GM23338 (cell line): ENCODE measurements around the gene HCK.
"Not testable (repeated sequence)": the region's sequence is repeated elsewhere in the genome, so short reads cannot be mapped to it uniquely, and the experiment has no call there.

Experiments used
- CREB1 ChIP-seq: fragments of 250-450 bp; sonication (Bioruptor Pico); IDR thresholded peaks from 2 replicates; pipeline ENCODE4 v1.5.0; 2020; ENCODE audit warnings: low read depth, mild to moderate bottlenecking, moderate library complexity
- EZH2 ChIP-seq: fragments of 200-600 bp; sonication (generic); IDR thresholded peaks from one replicate; pipeline ENCODE4 v1.8.0; 2017; ENCODE audit warnings: antibody characterized with exemption, mild to moderate bottlenecking, low read depth; ENCODE audit not compliant: unreplicated experiment
- EZH2phosphoT487 ChIP-seq: fragments of 200-600 bp; sonication (generic); IDR thresholded peaks from one replicate; pipeline ENCODE4 v1.8.1; 2018; ENCODE audit warnings: antibody characterized with exemption; ENCODE audit not compliant: unreplicated experiment
- POLR2AphosphoS5 ChIP-seq: IDR thresholded peaks from 2 replicates; pipeline ENCODE4 v1.6.1; 2016; ENCODE audit warnings: antibody characterized with exemption, low read depth
- REST ChIP-seq: IDR thresholded peaks from one replicate; pipeline ENCODE4 v1.6.1; 2018; ENCODE audit warnings: antibody characterized with exemption; ENCODE audit not compliant: unreplicated experiment
- ZNF331 ChIP-seq: fragments of 250-450 bp; sonication (Bioruptor Pico); IDR thresholded peaks from 2 replicates; pipeline ENCODE4 v1.5.0; 2020; ENCODE audit warnings: low read depth, mild to moderate bottlenecking, moderate library complexity
- TF ChIP-seq, protein P1 (sequence below), 2 experiments: fragments of 200-600 bp in 1 of 2; sonication (generic) in 1 of 2; conservative IDR thresholded peaks; 2 replicates each; pipeline versions ENCODE4 v1.5.1 to v1.6.1; 2016 to 2017; ENCODE audit warnings: antibody characterized with exemption in 2 of 2, low read depth in 2 of 2, mild to moderate bottlenecking in 2 of 2, moderate library complexity in 1 of 2

DNA sequence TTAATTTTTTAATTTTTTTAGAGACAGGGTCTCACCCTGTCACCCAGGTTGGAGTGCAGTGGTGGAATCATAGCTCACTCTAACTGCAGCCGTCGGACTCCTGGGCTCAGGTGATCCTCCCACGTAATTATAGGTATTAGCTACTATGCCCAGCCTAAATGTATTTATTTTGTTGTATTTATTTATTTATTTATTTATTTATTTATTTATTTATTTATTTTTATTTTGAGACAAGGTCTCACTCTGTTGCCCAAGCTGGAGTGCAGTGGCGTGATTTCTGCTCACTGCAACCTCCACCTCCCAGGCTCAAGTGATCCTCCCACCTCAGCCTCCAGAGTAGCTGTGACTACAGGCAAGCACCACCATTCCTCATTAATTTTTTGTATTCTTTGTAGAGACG, 66.4 kb downstream of the HCK start:
- not testable (repeated sequence) for TF ChIP-seq POLR2AphosphoS5; ZNF331 (CRISPR knock-in tag); CREB1 (CRISPR knock-in tag); REST; EZH2; EZH2phosphoT487
- TF ChIP-seq, protein P1, sequence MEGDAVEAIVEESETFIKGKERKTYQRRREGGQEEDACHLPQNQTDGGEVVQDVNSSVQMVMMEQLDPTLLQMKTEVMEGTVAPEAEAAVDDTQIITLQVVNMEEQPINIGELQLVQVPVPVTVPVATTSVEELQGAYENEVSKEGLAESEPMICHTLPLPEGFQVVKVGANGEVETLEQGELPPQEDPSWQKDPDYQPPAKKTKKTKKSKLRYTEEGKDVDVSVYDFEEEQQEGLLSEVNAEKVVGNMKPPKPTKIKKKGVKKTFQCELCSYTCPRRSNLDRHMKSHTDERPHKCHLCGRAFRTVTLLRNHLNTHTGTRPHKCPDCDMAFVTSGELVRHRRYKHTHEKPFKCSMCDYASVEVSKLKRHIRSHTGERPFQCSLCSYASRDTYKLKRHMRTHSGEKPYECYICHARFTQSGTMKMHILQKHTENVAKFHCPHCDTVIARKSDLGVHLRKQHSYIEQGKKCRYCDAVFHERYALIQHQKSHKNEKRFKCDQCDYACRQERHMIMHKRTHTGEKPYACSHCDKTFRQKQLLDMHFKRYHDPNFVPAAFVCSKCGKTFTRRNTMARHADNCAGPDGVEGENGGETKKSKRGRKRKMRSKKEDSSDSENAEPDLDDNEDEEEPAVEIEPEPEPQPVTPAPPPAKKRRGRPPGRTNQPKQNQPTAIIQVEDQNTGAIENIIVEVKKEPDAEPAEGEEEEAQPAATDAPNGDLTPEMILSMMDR (conservative IDR thresholded peaks at IDR 0.05; ENCODE audit: low read depth in 2 of 2): not testable (repeated sequence)
